HEK293 (cell line): ENCODE data around the gene CIAO2B.

Experiments
- CTCF ChIA-PET: fragments of 350-600 bp; formaldehyde crosslinking; extraction: SDS; loops from one replicate; lab custom pipeline; 2021; ENCODE audit warnings: antibody characterized with exemption; lab: Yijun Ruan, JAX
- POLR2A ChIA-PET: fragments of 300-600 bp; formaldehyde crosslinking; extraction: SDS; loops from one replicate; lab custom pipeline; 2020; ENCODE audit warnings: antibody characterized with exemption, inconsistent platforms; lab: Yijun Ruan, JAX
- H3K27ac ChIP-seq: fragments of 200-500 bp; sonication (Bioruptor generic); 2 replicates; pipeline ENCODE4 v1.5.1; 2014; ENCODE audit warnings: low read depth, low read length, control low read depth, inconsistent platforms; ENCODE audit errors: extremely low read depth
- H3K36me3 ChIP-seq, 2 experiments: fragments of 200-500 bp in 1 of 2; sonication (Bioruptor generic) in 1 of 2; 1 replicate in 1 of 2; 2 replicates in 1 of 2; pipeline ENCODE4 v1.5.1; 2014 to 2017; ENCODE audit warnings: inconsistent platforms in 2 of 2, low read length in 2 of 2; ENCODE audit not compliant: control insufficient read depth in 2 of 2, insufficient read depth in 1 of 2
- H3K4me1 ChIP-seq: fragments of 200-500 bp; sonication (Bioruptor generic); 2 replicates; pipeline ENCODE4 v1.5.1; 2014; ENCODE audit warnings: mild to moderate bottlenecking, low read length, inconsistent platforms; ENCODE audit not compliant: control insufficient read depth, insufficient read depth
- H3K4me3 ChIP-seq: 2 replicates; pipeline ENCODE4 v1.5.1; 2011; ENCODE audit warnings: low read depth, mild to moderate bottlenecking, control low read depth, low read length, moderate library complexity
- H3K9me3 ChIP-seq: fragments of 200-500 bp; sonication (Bioruptor generic); 2 replicates; pipeline ENCODE4 v1.5.1; 2014; ENCODE audit warnings: low read depth, low read length, inconsistent platforms; ENCODE audit not compliant: control insufficient read depth, insufficient read depth
- EGR2 ChIP-seq: fragments of 450-650 bp; formaldehyde crosslinking; IDR thresholded peaks from 2 replicates; pipeline ENCODE4 v1.5.1; 2016; ENCODE audit warnings: low read depth, missing biosample characterization, missing genetic modification characterization
- FEZF1 ChIP-seq: fragments of 450-650 bp; formaldehyde crosslinking; IDR thresholded peaks from 2 replicates; pipeline ENCODE4 v1.5.1; 2016; ENCODE audit warnings: missing biosample characterization, missing genetic modification characterization
- GLIS2 ChIP-seq: fragments of 450-650 bp; formaldehyde crosslinking; IDR thresholded peaks from 2 replicates; pipeline ENCODE4 v1.5.1; 2016; ENCODE audit warnings: missing biosample characterization, missing genetic modification characterization
- HOXC10 ChIP-seq: sonication (generic); formaldehyde crosslinking; IDR thresholded peaks from 2 replicates; pipeline ENCODE4 v1.8.1; 2023; ENCODE audit warnings: mild to moderate bottlenecking, missing genetic modification reagents
- KLF1 ChIP-seq: fragments of 450-650 bp; formaldehyde crosslinking; IDR thresholded peaks from 2 replicates; pipeline ENCODE4 v1.5.1; 2016; ENCODE audit warnings: missing biosample characterization, missing genetic modification characterization
- KLF16 ChIP-seq: fragments of 450-650 bp; formaldehyde crosslinking; IDR thresholded peaks from 2 replicates; pipeline ENCODE4 v1.5.1; 2017; ENCODE audit warnings: missing biosample characterization, missing genetic modification characterization
- MYNN ChIP-seq: fragments of 450-650 bp; formaldehyde crosslinking; IDR thresholded peaks from 2 replicates; pipeline ENCODE4 v1.5.1; 2016; ENCODE audit warnings: missing biosample characterization, missing genetic modification characterization, borderline replicate concordance
- OSR2 ChIP-seq: fragments of 450-650 bp; formaldehyde crosslinking; IDR thresholded peaks from 2 replicates; pipeline ENCODE4 v1.5.1; 2016; ENCODE audit warnings: missing biosample characterization, missing genetic modification characterization
- SCRT2 ChIP-seq: fragments of 450-650 bp; formaldehyde crosslinking; IDR thresholded peaks from 2 replicates; pipeline ENCODE4 v1.5.1; 2016; ENCODE audit warnings: missing biosample characterization, missing genetic modification characterization
- YY2 ChIP-seq: fragments of 450-650 bp; formaldehyde crosslinking; IDR thresholded peaks from 2 replicates; pipeline ENCODE4 v1.5.1; 2016; ENCODE audit warnings: missing biosample characterization, missing genetic modification characterization
- ZFP3 ChIP-seq: fragments of 450-650 bp; formaldehyde crosslinking; IDR thresholded peaks from 2 replicates; pipeline ENCODE4 v1.5.1; 2016; ENCODE audit warnings: low read depth, missing biosample characterization, missing genetic modification characterization
- ZNF10 ChIP-seq: fragments of 450-650 bp; formaldehyde crosslinking; IDR thresholded peaks from 2 replicates; pipeline ENCODE4 v1.5.1; 2017; ENCODE audit warnings: missing biosample characterization, missing genetic modification characterization
- ZNF121 ChIP-seq: fragments of 450-650 bp; formaldehyde crosslinking; IDR thresholded peaks from 2 replicates; pipeline ENCODE4 v1.5.1; 2016; ENCODE audit warnings: missing biosample characterization, missing genetic modification characterization
- ZNF169 ChIP-seq: fragments of 450-650 bp; formaldehyde crosslinking; IDR thresholded peaks from 2 replicates; pipeline ENCODE4 v1.5.1; 2016; ENCODE audit warnings: missing biosample characterization, missing genetic modification characterization
- ZNF214 ChIP-seq: fragments of 450-650 bp; formaldehyde crosslinking; IDR thresholded peaks from 2 replicates; pipeline ENCODE4 v1.5.1; 2017; ENCODE audit warnings: missing biosample characterization, mild to moderate bottlenecking, missing genetic modification characterization, borderline replicate concordance
- ZNF239 ChIP-seq: fragments of 450-650 bp; formaldehyde crosslinking; IDR thresholded peaks from 2 replicates; pipeline ENCODE4 v1.5.1; 2016; ENCODE audit warnings: missing biosample characterization, missing genetic modification characterization
- ZNF292 ChIP-seq: fragments of 450-650 bp; formaldehyde crosslinking; IDR thresholded peaks from 2 replicates; pipeline ENCODE4 v1.5.1; 2016; ENCODE audit warnings: low read depth, missing biosample characterization, missing genetic modification characterization, borderline replicate concordance
- ZNF335 ChIP-seq: fragments of 450-650 bp; formaldehyde crosslinking; conservative IDR thresholded peaks from 2 replicates; pipeline ENCODE4 v1.5.1; 2016; ENCODE audit warnings: missing biosample characterization, missing genetic modification characterization
- ZNF341 ChIP-seq: fragments of 450-650 bp; formaldehyde crosslinking; IDR thresholded peaks from 2 replicates; pipeline ENCODE4; 2016; ENCODE audit warnings: low read depth, missing biosample characterization, missing genetic modification characterization
- ZNF366 ChIP-seq: fragments of 450-650 bp; formaldehyde crosslinking; conservative IDR thresholded peaks from 2 replicates; pipeline ENCODE4 v1.5.1; 2016; ENCODE audit warnings: missing biosample characterization, missing genetic modification characterization
- ZNF391 ChIP-seq: fragments of 450-650 bp; formaldehyde crosslinking; IDR thresholded peaks from 2 replicates; pipeline ENCODE4 v1.5.1; 2016; ENCODE audit warnings: low read depth, missing biosample characterization, missing genetic modification characterization, borderline replicate concordance
- ZNF394 ChIP-seq: fragments of 450-650 bp; formaldehyde crosslinking; IDR thresholded peaks from 2 replicates; pipeline ENCODE4 v1.5.1; 2016; ENCODE audit warnings: missing biosample characterization, missing genetic modification characterization, mild to moderate bottlenecking, moderate library complexity, borderline replicate concordance
- ZNF521 ChIP-seq: fragments of 450-650 bp; formaldehyde crosslinking; IDR thresholded peaks from 2 replicates; pipeline ENCODE4 v1.5.1; 2017; ENCODE audit warnings: missing biosample characterization, mild to moderate bottlenecking, missing genetic modification characterization
- ZNF529 ChIP-seq: fragments of 450-650 bp; formaldehyde crosslinking; IDR thresholded peaks from 2 replicates; pipeline ENCODE4 v1.5.1; 2017; ENCODE audit warnings: missing genetic modification characterization, missing biosample characterization; ENCODE audit not compliant: insufficient replicate concordance
- ZNF600 ChIP-seq: fragments of 450-650 bp; formaldehyde crosslinking; IDR thresholded peaks from 2 replicates; pipeline ENCODE4 v1.5.1; 2016; ENCODE audit warnings: missing biosample characterization, missing genetic modification characterization
- ZNF664 ChIP-seq: fragments of 450-650 bp; formaldehyde crosslinking; IDR thresholded peaks from 2 replicates; pipeline ENCODE4 v1.5.1; 2016; ENCODE audit warnings: missing biosample characterization, missing genetic modification characterization
- ZNF747 ChIP-seq: fragments of 450-650 bp; formaldehyde crosslinking; IDR thresholded peaks from 2 replicates; pipeline ENCODE4 v1.5.1; 2016; ENCODE audit warnings: missing biosample characterization, missing genetic modification characterization
- ZNF837 ChIP-seq: fragments of 450-650 bp; formaldehyde crosslinking; IDR thresholded peaks from 2 replicates; pipeline ENCODE4 v1.5.1; 2016; ENCODE audit warnings: missing biosample characterization, missing genetic modification characterization
- TF ChIP-seq, protein P1 (sequence below): fragments of 450-650 bp; formaldehyde crosslinking; IDR thresholded peaks from 2 replicates; pipeline ENCODE4 v1.5.1; 2016; ENCODE audit warnings: missing biosample characterization, missing genetic modification characterization

The CIAO2B gene

DNA sequence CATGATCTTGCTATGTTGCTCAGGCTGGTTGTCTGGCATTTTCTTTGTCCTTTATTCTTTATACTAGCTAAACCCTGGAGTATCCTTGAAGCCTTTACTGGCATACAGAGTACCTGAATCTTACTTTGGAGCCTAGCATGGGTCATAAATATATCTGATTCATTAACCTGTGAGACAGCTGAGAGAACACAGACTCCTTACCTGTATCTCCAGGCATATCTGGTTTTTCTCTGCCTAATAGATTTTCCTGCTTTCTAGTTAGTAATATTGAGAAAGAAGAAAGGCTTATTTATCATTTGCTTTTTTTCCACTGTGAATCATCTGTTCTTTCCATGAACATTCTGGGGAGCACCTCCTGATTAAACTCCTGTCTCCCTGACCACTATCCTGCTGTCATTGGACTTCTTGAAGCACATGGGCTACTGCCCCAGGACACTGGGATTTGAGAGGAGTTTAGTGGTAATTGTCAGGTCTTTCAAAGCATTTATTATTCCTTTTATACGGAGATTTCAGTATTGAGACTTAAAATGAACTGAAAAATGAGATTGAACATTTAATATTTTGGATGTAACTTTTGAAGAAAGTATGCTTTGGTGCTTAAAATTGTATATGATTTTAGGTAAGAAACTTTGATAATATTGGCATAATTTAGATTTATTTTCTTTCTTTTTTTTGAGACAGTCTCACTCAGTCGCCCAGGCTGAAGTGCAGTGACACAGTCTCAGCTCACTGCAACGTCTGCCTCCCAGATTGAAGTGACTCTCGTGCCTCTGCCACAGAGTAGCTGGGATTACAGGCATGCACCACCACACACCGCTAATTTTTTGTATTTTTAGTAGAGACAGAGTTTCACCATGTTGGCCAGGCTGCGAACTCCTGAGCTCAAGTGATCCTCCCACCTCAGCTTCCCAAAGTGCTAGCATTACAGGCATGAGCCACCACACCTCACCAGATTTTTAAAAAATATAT, 45.3 kb downstream of the CIAO2B start:
- no peaks in the 10 kb centered on the region for H3K9me3 ChIP-seq
- ChIA-PET POLR2A (interaction anchor here (0.6 to 0.7 kb wide), 2 partner anchors 9 to 20 kb away, joined by 3 read pairs; partner anchors contain the start of gene PDP2), CTCF (interaction anchor here (0.6 to 1.5 kb wide), 4 partner anchors 16 to 52 kb away, joined by 3 to 4 read pairs (median 4); partner anchors contain the start of gene CDH16)
- no peak overlapping the region for H3K27ac ChIP-seq
- peaks cover 9 to 39% of the 10 kb centered on the region in 2 experiments; a peak in 2 of 3 replicates for H3K36me3 ChIP-seq
- TF ChIP-seq ZNF239 (tag by site-specific recombination) (no peak), ZNF664 (no peak), KLF1 (tag by site-specific recombination) (no peak), ZNF169 (no peak), ZNF747 (tag by site-specific recombination) (no peak), KLF16 (no peak), HOXC10 (no peak), ZNF600 (tag by site-specific recombination) (no peak)
- TF ChIP-seq, protein P1, sequence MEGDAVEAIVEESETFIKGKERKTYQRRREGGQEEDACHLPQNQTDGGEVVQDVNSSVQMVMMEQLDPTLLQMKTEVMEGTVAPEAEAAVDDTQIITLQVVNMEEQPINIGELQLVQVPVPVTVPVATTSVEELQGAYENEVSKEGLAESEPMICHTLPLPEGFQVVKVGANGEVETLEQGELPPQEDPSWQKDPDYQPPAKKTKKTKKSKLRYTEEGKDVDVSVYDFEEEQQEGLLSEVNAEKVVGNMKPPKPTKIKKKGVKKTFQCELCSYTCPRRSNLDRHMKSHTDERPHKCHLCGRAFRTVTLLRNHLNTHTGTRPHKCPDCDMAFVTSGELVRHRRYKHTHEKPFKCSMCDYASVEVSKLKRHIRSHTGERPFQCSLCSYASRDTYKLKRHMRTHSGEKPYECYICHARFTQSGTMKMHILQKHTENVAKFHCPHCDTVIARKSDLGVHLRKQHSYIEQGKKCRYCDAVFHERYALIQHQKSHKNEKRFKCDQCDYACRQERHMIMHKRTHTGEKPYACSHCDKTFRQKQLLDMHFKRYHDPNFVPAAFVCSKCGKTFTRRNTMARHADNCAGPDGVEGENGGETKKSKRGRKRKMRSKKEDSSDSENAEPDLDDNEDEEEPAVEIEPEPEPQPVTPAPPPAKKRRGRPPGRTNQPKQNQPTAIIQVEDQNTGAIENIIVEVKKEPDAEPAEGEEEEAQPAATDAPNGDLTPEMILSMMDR (tag by site-specific recombination), result no peak
- no peak overlapping the region for H3K4me3 ChIP-seq
- peaks cover 8% of the 10 kb centered on the region for H3K4me1 ChIP-seq

DNA sequence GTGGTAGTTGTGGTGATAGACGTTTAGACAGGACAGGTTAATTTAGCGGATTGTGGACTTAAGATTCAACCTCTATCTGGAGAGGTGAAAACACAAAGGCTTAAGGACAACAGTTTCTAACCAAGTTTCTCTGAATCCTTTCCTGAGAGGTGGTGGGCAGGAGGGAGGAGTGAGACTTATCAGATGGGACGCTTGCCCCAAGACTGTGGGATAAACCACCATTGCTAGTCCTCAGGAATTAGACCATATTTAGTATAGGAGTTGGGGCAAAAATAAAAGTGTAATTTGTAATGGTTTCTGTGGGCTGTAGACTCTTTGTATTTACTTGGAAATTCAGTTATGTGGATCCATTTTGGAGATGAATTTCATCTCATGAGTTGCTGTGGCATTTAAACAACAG, 47.3 kb downstream of the CIAO2B start:
- no peak overlapping the region for H3K4me3 ChIP-seq
- TF ChIP-seq EGR2 (tag by site-specific recombination), result 0 out of 2 replicates have a peak, but pooled peaks have one; percentile 12
- TF ChIP-seq ZNF121 (tag by site-specific recombination), result no peak
- CTCF ChIA-PET, result interaction anchor here (1.0 to 1.6 kb wide), 3 partner anchors 8 to 42 kb away, joined by 3 to 14 read pairs (median 6); no protein-coding TSS in a partner anchor
- H3K27ac ChIP-seq, result no peak overlapping the region
- H3K36me3 ChIP-seq, result peaks cover 12 to 39% of the 10 kb centered on the region in 2 experiments; a peak in 2 of 3 replicates
- H3K4me1 ChIP-seq, result peaks cover 8% of the 10 kb centered on the region
- POLR2A ChIA-PET, result no interaction called here
- H3K9me3 ChIP-seq, result no peaks in the 10 kb centered on the region

DNA sequence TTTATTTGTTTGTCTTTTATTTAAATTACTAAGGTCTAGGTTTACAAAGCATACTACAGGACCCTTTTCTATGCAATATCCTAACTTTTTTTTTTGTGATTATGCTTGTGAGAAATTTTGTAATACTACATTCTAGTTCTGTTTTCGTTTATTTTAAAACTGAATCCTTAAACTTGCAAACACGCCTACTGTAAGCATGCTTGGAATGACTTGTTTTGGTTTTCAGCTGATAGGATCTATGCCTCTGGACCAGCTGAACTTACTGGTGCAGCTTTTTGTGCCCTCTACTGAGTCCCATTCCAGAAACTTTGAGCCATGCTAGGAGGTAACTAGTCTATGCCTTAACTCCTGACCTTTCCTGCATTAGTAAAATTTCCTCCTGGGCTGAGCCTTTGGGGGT, 47.9 kb downstream of the CIAO2B start:
- CTCF ChIA-PET, result interaction anchor here (0.7 to 1.6 kb wide), 2 partner anchors 9 to 147 kb away, joined by 3 to 14 read pairs; no protein-coding TSS in a partner anchor
- H3K9me3 ChIP-seq, result no peaks in the 10 kb centered on the region
- peaks cover 12 to 36% of the 10 kb centered on the region in 2 experiments; a peak in 2 of 3 replicates for H3K36me3 ChIP-seq
- no peak overlapping the region for H3K4me3 ChIP-seq
- no peak overlapping the region for H3K27ac ChIP-seq
- POLR2A ChIA-PET, result no interaction called here
- peaks cover 8% of the 10 kb centered on the region for H3K4me1 ChIP-seq
- TF ChIP-seq SCRT2 (no peak), ZNF394 (tag by site-specific recombination) (no peak), ZFP3 (tag by site-specific recombination) (no peak), FEZF1 (tag by site-specific recombination) (no peak), OSR2 (no peak), ZNF521 (tag by site-specific recombination) (no peak), ZNF529 (tag by site-specific recombination) (no peak), ZNF341 (tag by site-specific recombination) (no peak), ZNF366 (tag by site-specific recombination) (no peak), ZNF10 (tag by site-specific recombination) (no peak), YY2 (tag by site-specific recombination) (no peak), ZNF335 (tag by site-specific recombination) (no peak), GLIS2 (tag by site-specific recombination) (no peak), ZNF214 (tag by site-specific recombination) (no peak), ZNF837 (tag by site-specific recombination) (no peak), ZNF391 (no peak), MYNN (tag by site-specific recombination) (no peak), ZNF292 (tag by site-specific recombination) (no peak)
- TF ChIP-seq, protein P1 (tag by site-specific recombination), result no peak
